ENCODE results near the gene KRTAP12-1.
A peak's percentile ranks its signal among the peaks of the same experiment; 100 is the strongest.

The KRTAP12-1 gene

DNA sequence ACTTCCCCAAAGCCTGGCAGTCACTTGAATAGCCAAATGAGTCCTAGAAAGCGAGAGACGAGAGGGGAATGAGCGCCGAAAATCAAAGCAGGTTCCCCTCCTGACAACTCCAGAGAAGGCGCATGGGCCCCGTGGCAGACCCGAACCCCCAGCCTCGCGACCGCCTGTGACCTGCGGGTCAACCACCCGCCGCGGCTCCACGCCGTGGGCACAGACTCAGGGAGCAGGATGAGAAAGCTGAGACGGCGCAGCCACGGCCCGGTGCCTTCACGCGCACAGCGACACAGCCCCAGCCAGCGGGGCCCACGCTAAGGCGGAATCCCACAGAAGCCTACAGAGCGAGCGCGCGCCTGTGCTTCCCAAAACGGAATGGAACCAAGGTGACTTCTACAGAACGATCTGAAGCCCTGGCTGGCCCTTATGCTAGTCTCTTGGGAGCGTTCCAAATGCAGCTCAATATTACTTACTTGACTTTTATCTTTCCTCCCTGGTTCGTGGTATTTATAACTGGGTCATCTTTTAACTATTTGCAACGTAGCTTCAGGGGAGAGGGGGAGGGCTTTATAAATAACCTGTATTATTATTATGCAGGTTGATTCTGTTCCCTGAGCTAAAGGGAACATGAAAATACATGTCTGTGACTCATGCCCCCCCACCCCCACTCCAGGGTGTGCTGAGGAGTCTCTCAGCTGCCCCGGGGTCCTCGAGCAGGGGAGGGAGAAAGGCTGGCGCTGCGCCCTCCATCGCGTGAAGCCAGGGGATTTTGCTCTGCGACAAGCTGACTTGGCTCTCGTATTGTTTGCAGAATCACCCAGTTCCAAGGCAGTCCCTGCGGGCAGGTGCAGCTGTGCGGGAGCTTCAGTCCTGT is 27.7 kb upstream of the KRTAP12-1 start:
- peak; percentile 32 for DNase-seq (ENCODE audit: low spot score)
- TF ChIP-seq, protein P1, sequence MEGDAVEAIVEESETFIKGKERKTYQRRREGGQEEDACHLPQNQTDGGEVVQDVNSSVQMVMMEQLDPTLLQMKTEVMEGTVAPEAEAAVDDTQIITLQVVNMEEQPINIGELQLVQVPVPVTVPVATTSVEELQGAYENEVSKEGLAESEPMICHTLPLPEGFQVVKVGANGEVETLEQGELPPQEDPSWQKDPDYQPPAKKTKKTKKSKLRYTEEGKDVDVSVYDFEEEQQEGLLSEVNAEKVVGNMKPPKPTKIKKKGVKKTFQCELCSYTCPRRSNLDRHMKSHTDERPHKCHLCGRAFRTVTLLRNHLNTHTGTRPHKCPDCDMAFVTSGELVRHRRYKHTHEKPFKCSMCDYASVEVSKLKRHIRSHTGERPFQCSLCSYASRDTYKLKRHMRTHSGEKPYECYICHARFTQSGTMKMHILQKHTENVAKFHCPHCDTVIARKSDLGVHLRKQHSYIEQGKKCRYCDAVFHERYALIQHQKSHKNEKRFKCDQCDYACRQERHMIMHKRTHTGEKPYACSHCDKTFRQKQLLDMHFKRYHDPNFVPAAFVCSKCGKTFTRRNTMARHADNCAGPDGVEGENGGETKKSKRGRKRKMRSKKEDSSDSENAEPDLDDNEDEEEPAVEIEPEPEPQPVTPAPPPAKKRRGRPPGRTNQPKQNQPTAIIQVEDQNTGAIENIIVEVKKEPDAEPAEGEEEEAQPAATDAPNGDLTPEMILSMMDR (IDR thresholded peaks at IDR 0.05; ENCODE audit: borderline replicate concordance, control extremely low read depth, extremely low read depth, insufficient read depth, missing control alignments), result no peak
- in situ Hi-C loops (cut with MboI; ENCODE audit: low sequenced_read_pairs, unreplicated experiment), result no loop called here

DNA sequence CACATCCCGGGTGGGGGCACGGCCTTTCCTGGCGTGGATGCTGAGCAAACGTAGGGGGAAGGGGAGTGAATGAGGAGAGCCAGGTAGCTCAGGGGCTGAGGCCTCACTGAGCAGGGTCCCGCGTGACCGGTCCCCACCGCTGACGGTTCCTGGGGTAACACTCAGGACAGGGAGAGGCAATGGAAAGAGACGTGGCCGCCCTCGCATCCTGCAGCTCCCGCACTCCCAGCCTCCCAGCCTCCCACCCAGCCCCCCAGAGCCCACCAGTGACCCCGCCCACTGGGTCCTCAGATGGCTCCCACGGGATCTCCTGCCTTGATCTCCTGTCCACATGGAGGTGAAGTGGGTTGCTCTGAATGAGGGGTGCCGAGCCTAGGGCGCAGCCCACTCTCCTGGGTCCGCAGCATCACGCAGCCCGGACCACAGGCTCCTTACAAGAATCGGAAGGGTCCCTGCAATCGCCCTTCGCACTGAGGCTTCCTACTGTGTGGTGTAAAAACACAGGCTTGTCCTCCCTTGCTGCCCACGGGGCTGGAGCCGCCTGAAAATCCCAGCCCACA is 27.0 kb upstream of the KRTAP12-1 start:
- peak; percentile 21 for DNase-seq (ENCODE audit: low spot score)
- TF ChIP-seq, protein P1 (IDR thresholded peaks at IDR 0.05; ENCODE audit: borderline replicate concordance, control extremely low read depth, extremely low read depth, insufficient read depth, missing control alignments), result no peak
- in situ Hi-C loops (cut with MboI; ENCODE audit: low sequenced_read_pairs, unreplicated experiment), result no loop called here

DNA sequence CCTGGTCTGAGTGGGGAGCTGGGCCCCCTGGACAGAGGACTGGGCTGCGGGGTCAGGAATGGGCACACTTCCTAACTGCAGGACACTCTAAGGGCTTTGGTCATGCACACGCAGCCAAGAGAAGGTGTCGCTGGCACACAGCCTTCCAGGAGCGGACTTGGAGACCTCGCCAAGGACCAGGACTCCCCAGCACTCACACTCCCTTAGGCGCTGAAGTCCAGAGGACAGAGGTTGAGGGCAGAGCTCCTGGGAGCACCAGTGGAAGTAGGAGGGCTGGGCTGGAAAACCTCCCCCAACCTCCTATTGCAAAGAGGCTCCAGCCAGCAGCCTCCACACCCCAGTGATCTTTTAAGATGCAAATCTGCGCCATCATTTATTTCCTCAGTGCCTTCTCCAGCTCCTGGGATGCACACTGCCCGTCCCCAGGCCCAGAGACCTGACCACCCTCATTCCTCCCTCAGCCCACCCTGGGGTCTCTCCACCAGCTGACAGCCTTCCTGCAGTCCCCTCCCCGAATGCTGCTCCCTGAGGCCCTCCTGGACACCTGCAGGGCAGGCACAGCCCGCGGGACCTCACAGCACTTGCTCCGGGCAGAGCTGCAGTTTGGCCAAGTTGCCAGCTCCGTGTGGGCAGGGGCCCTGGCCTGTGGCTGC is 26.4 kb upstream of the KRTAP12-1 start:
- DNase-seq (ENCODE audit: low spot score), result peak; percentile 37
- in situ Hi-C loops (cut with MboI; ENCODE audit: low sequenced_read_pairs, unreplicated experiment), result no loop called here
- TF ChIP-seq, protein P1 (IDR thresholded peaks at IDR 0.05; ENCODE audit: borderline replicate concordance, control extremely low read depth, extremely low read depth, insufficient read depth, missing control alignments), result no peak

DNA sequence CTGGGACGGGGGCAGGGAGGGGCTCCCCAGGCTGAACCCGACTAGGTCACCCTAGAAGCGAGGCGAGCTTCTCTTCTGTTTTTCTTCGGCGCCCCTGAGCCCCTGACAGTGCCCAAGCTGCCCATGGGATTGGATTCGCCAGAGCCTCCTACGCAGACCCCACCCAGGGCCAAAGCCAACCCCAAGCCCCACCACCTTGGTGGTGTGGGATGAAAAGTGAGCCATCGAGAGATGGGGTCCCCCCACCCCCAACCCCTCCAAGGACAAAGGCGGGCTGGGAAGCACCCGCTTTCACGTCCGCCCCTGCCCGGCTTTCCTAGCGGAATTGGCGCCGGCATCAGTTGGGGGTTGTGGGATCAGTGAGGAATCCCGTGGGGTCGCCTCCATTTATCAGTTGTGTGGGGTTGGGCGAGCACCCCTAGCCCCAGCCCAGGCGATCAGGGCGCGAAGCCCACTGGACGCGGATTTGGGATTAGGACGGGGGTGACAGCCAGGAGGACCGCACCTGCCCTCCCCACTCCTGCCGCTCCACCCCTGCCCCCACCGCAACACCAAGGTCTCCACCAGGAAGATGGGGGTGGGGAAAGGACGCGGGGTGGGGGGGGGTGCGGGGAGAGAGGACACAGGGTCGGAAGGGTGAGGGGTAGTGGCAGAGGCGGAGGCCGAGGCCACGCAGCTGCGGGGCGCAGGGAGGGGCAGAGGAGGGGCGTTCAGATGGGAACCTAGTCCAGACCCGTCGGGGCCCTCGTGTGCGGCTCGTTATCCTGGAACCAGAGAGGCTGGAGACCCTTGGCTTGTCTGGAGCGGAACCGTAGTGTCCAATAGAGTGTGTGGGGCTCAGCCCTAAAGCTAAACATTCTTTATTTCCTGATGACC is 25.0 kb upstream of the KRTAP12-1 start:
- in situ Hi-C loops (cut with MboI; ENCODE audit: low sequenced_read_pairs, unreplicated experiment), result no loop called here
- TF ChIP-seq, protein P1 (IDR thresholded peaks at IDR 0.05; ENCODE audit: borderline replicate concordance, control extremely low read depth, extremely low read depth, insufficient read depth, missing control alignments), result no peak
- DNase-seq (ENCODE audit: low spot score), result no peak

DNA sequence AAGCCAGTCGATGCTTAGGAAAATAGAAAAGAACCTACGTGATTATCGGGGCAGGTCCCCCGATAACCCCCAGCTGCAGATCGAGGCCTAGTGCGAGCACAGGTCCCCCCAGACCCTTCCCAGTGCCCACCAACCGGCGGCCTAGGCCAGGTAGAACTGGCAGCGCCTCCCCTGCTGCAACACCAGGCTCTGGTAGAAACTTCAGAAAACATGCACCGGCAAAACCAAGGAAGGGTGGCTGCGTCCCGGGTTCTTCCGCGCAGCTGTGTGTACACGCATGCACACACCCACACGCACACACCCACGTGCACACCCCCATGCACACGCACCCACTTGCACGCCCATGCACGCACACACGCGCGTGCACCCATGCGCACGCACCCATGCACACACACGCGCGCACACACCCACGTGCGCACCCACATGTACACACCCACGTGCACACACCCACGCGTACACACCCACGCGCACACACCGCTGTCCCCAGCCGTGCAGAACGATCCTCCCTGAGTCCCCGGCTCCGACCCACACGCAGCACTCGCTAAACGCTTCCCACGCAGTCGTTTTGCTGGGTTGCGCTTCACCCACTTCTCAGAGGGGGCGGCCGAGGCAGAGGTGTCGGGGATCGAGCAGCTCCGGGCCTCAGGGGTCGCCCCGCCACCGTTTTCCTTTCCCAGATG is 24.2 kb upstream of the KRTAP12-1 start:
- DNase-seq (ENCODE audit: low spot score), result peak; percentile 32
- in situ Hi-C loops (cut with MboI; ENCODE audit: low sequenced_read_pairs, unreplicated experiment), result no loop called here
- TF ChIP-seq, protein P1 (IDR thresholded peaks at IDR 0.05; ENCODE audit: borderline replicate concordance, control extremely low read depth, extremely low read depth, insufficient read depth, missing control alignments), result no peak

Measured in GM13976 (cell line).